ENCODE data around the gene MCM5.

DNA sequence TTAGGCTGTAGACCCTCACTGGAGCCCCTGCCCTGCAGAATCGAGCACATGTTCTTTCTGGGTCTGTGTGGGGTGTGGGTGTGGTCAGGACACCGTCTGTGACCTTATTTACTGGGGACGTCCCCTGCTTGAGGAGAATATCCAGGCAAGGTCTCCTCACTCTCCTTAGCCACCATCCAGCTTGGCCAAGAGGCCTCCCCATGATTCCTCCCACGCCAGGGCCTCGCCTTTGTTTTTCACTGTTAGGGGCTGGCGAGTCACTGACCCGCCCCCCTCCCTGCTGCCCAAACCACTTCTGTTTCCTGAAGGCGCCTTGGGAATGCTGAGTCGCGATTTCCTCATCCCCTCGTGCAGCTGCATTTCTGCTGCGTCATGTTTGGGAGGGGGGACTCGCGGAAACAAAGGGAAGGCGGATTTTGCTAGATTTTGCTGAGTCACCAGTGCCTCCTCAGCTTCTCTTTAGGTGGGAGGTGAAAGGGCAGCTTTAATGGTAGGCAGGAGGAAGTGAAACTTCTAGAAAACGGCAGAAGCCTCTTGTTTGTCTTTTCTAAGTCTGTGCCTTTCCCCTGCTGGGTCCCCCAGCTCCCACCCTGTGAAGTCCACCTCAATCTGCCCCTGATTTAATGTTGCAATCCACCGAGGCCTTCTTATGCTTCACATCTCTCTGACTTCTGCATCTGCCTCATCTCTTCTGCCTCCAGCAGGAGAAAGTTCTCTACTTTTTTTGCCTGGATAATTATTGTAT, 23.0 kb upstream of the MCM5 start:
- TF ChIP-seq, protein P1, sequence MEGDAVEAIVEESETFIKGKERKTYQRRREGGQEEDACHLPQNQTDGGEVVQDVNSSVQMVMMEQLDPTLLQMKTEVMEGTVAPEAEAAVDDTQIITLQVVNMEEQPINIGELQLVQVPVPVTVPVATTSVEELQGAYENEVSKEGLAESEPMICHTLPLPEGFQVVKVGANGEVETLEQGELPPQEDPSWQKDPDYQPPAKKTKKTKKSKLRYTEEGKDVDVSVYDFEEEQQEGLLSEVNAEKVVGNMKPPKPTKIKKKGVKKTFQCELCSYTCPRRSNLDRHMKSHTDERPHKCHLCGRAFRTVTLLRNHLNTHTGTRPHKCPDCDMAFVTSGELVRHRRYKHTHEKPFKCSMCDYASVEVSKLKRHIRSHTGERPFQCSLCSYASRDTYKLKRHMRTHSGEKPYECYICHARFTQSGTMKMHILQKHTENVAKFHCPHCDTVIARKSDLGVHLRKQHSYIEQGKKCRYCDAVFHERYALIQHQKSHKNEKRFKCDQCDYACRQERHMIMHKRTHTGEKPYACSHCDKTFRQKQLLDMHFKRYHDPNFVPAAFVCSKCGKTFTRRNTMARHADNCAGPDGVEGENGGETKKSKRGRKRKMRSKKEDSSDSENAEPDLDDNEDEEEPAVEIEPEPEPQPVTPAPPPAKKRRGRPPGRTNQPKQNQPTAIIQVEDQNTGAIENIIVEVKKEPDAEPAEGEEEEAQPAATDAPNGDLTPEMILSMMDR (conservative IDR thresholded peaks at IDR 0.05) = no peak
- TF ChIP-seq ZFX (IDR thresholded peaks at IDR 0.05) = no peak

Data from C4-2B (cell line).